DND-41 (cell line): ENCODE results near the gene TRAPPC10.

ENCODE experiments used
- EZH2 ChIP-seq: IDR thresholded peaks from 3 replicates; pipeline ENCODE4 v1.6.1; 2012; ENCODE audit warnings: borderline replicate concordance, low read depth, mild to moderate bottlenecking, moderate library complexity, low read length, inconsistent platforms; ENCODE audit not compliant: severe bottlenecking
- TF ChIP-seq, protein P1 (sequence below): IDR thresholded peaks from 2 replicates; pipeline ENCODE4 v1.5.1; 2012; ENCODE audit warnings: borderline replicate concordance, low read length, moderate library complexity, mild to moderate bottlenecking; ENCODE audit not compliant: poor library complexity, severe bottlenecking; ENCODE audit errors: extremely low read depth

DNA sequence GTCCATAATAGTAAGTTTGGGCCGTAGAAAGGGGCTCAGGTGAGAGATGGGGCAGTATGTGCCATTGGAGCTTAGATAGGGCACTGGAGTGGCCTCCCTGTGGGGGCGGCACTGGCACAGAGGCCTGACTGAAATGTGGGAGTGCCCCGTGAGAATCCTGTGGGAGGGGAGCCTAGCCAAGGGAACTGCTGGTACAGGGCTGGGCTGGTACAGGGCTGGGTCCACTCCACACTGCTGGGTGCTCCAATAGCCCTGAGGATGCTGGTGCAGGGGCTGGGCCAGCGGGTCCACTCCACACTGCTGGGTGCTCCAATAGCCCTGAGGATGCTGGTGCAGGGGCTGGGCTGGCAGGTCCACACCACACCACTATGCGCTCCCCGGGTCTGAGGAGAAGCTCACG, 50.3 kb downstream of the TRAPPC10 start:
- TF ChIP-seq, protein P1, sequence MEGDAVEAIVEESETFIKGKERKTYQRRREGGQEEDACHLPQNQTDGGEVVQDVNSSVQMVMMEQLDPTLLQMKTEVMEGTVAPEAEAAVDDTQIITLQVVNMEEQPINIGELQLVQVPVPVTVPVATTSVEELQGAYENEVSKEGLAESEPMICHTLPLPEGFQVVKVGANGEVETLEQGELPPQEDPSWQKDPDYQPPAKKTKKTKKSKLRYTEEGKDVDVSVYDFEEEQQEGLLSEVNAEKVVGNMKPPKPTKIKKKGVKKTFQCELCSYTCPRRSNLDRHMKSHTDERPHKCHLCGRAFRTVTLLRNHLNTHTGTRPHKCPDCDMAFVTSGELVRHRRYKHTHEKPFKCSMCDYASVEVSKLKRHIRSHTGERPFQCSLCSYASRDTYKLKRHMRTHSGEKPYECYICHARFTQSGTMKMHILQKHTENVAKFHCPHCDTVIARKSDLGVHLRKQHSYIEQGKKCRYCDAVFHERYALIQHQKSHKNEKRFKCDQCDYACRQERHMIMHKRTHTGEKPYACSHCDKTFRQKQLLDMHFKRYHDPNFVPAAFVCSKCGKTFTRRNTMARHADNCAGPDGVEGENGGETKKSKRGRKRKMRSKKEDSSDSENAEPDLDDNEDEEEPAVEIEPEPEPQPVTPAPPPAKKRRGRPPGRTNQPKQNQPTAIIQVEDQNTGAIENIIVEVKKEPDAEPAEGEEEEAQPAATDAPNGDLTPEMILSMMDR = no peak
- TF ChIP-seq EZH2 = no peak
